ENCODE data around the gene MEGF11.

GRCh38 chr15:66151809-66152208 lies 101.7 kb downstream of the MEGF11 start:
- TF ChIP-seq CTCF (IDR thresholded peaks at IDR 0.05) (peak in 1 of 6 experiments; percentile 5), POLR2A (IDR thresholded peaks at IDR 0.05) (no peak)
